Kidney (tissue), 14 donors: ENCODE results near the gene S100A3. TPM values are rescaled to one million over a fixed set of nuclear protein-coding genes. Genes with fewer than 3 reads are reported as not detected.

Experiments
- DNase-seq, 5 donors: peaks; one replicate each; pipeline ENCODE4 v3.0.0-alpha.2; 2013 to 2020
- FAIRE-seq: peaks from 2 replicates; lab custom pipeline; 2012; peaks lifted over from hg19 to GRCh38; lab: Jason Lieb, UNC
- H3K27ac ChIP-seq, 2 donors: one replicate each; pipeline ENCODE4 v1.7.0; 2013; ENCODE audit warnings: low read depth in 2 of 2, low read length in 2 of 2, inconsistent platforms in 1 of 2
- H3K27me3 ChIP-seq: one replicate; pipeline ENCODE4 v1.7.1; 2013; ENCODE audit warnings: low read length, inconsistent platforms; ENCODE audit not compliant: control insufficient read depth, insufficient read depth
- H3K36me3 ChIP-seq, 3 donors: one replicate each; pipeline versions ENCODE4 v1.7.0 to v1.7.1; 2013; ENCODE audit warnings: low read length in 3 of 3, control low read depth in 1 of 3, inconsistent platforms in 1 of 3; ENCODE audit not compliant: insufficient read depth in 3 of 3, control insufficient read depth in 2 of 3
- H3K4me1 ChIP-seq, 3 donors: one replicate each; pipeline versions ENCODE4 v1.7.0 to v1.7.1; 2013; ENCODE audit warnings: low read length in 3 of 3, inconsistent platforms in 1 of 3, low read depth in 1 of 3; ENCODE audit not compliant: control insufficient read depth in 2 of 3, insufficient read depth in 2 of 3
- H3K4me3 ChIP-seq, 3 donors: one replicate each; pipeline versions ENCODE4 v1.7.0 to v1.8.1; 2013; ENCODE audit warnings: low read length in 3 of 3, control low read depth in 1 of 3, inconsistent platforms in 1 of 3
- H3K9ac ChIP-seq, 3 donors: one replicate each; pipeline versions ENCODE4 v1.7.0 to v1.7.1; 2013; ENCODE audit warnings: low read length in 3 of 3, control low read depth in 1 of 3, inconsistent platforms in 1 of 3
- H3K9me3 ChIP-seq, 3 donors: one replicate each; pipeline versions ENCODE4 v1.7.0 to v1.7.1; 2013; ENCODE audit warnings: low read length in 3 of 3, control low read depth in 1 of 3, inconsistent platforms in 1 of 3; ENCODE audit not compliant: control insufficient read depth in 2 of 3, insufficient read depth in 1 of 3
- intact Hi-C: fragments of 100-400 bp; cut with DNase I; formaldehyde crosslinking; loops from one replicate; pipeline ENCODE4 v1.11.1; 2022
- polyA plus RNA-seq: library from polyadenylated mRNA; stranded (reverse); fragments of 350-450 nt; fragmentation: Illumina TruSeq; extraction: RNeasy Lipid Tissue Mini Kit (QIAGEN cat#74804); gene quantifications from one replicate; pipeline ENCODE4 v1.2.3, GENCODE V29; 2014; ENCODE audit warnings: low read depth, low replicate concordance; ENCODE audit not compliant: insufficient read depth
- total RNA-seq: library from RNA; stranded (reverse); fragmentation: NEBNext Ultra II Directional; extraction: Animal tissue kit (Norgen Biotek cat#: 25700); gene quantifications from one replicate; pipeline ENCODE4 v1.2.1, GENCODE V29; 2021
- TF ChIP-seq, protein P1 (sequence below): IDR thresholded peaks from 3 replicates; pipeline ENCODE4 v1.5.1; 2012; ENCODE audit warnings: mild to moderate bottlenecking, moderate library complexity, borderline replicate concordance; ENCODE audit not compliant: insufficient read depth; ENCODE audit errors: extremely low read depth
- donor health status: control.
- donor health status: control.
- donor health status: control.
- donor health status: control.
- donor health status: control.
- donor health status: DM: yes; HTN: yes; CAD: no.
- donor health status: Normal renal cell carcinoma (clear cell type).

S100A3 gene
- total and polyA plus RNA-seq, 2 donors from 2014 or later = 2.5 to 8.4 TPM

DNA sequence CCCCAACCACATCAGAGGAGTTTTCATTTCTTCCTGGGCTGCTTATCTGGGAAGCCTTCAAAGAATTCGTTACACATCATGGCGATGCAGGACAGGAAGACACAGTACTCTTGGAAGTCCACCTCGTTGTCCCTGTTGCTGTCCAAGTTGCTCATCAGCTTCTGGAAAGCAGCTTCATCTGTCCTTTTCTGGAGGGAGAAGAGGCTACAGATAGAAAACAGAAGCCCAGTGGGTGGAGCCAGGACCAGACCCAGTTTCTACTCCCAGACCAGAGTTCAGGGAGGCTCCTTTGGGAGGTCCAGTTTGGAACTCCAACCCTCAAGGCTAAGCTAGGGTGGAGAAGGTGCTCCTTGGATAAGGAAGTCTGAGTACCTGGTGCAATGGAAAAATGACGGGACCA, 5.3 kb downstream of the S100A3 start:
- TF ChIP-seq, protein P1, sequence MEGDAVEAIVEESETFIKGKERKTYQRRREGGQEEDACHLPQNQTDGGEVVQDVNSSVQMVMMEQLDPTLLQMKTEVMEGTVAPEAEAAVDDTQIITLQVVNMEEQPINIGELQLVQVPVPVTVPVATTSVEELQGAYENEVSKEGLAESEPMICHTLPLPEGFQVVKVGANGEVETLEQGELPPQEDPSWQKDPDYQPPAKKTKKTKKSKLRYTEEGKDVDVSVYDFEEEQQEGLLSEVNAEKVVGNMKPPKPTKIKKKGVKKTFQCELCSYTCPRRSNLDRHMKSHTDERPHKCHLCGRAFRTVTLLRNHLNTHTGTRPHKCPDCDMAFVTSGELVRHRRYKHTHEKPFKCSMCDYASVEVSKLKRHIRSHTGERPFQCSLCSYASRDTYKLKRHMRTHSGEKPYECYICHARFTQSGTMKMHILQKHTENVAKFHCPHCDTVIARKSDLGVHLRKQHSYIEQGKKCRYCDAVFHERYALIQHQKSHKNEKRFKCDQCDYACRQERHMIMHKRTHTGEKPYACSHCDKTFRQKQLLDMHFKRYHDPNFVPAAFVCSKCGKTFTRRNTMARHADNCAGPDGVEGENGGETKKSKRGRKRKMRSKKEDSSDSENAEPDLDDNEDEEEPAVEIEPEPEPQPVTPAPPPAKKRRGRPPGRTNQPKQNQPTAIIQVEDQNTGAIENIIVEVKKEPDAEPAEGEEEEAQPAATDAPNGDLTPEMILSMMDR = no peak
- DNase-seq = peak in 2 of 5 donors; percentile 16 to 23
- intact Hi-C loops = no loop called here
- H3K27me3 ChIP-seq = no peaks in the 10 kb centered on the region
- no peaks in the 10 kb centered on the region for H3K36me3 ChIP-seq
- H3K4me3 ChIP-seq = no peak overlapping the region
- H3K9me3 ChIP-seq = no peaks in the 10 kb centered on the region
- no peak for FAIRE-seq
- peaks cover 5 to 36% (median 23%) of the 10 kb centered on the region in 3 donors for H3K4me1 ChIP-seq
- peak overlapping the region; percentile 42 to 45 for H3K27ac ChIP-seq
- H3K9ac ChIP-seq = no peak overlapping the region

DNA sequence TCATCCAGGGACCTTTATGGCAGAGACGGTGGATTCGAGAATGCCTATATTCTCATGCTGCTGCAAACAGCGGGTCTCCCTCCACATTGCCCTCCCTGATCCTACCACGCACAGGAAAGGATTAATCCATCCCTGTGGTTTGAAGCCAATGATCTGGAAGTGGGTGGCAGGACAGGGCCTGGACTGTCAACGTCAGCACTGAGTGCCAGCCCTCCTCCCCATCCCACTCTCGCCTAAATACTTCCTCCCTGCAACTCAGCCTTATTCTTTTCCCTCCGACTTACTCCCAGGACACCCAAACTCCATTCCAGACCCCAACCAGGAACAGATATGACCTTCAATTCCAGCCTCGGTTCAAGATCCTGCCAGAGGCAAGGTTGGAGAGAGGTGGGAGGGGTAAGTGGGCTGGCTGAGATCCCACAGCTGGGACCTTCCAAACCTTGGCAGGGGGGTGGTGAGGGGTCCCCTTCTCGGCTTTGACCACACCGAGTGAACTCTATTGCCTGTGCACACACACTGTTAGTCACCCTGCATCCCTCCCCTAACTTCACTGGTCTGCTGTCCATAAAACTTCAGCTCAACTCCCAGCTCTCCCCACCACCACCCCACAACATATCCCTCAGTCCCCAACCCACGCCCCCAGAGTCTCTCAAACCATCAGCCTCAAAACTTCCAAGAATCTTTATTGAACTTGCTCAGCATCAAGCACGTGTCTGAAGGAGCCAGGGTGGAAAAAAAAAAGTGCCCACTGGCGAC, 5.9 kb downstream of the S100A3 start:
- DNase-seq (peak in 2 of 5 donors; percentile 29 to 60), FAIRE-seq (no peak)
- Histone ChIP-seq H3K9me3 (no peaks in the 10 kb centered on the region), H3K27me3 (no peaks in the 10 kb centered on the region), H3K9ac (no peak overlapping the region), H3K4me1 (peaks cover 5 to 37% (median 23%) of the 10 kb centered on the region in 3 donors), H3K4me3 (no peak overlapping the region), H3K27ac (peak overlapping the region; percentile 42 to 45), H3K36me3 (no peaks in the 10 kb centered on the region)
- TF ChIP-seq, protein P1 = no peak
- intact Hi-C loops = no loop called here

DNA sequence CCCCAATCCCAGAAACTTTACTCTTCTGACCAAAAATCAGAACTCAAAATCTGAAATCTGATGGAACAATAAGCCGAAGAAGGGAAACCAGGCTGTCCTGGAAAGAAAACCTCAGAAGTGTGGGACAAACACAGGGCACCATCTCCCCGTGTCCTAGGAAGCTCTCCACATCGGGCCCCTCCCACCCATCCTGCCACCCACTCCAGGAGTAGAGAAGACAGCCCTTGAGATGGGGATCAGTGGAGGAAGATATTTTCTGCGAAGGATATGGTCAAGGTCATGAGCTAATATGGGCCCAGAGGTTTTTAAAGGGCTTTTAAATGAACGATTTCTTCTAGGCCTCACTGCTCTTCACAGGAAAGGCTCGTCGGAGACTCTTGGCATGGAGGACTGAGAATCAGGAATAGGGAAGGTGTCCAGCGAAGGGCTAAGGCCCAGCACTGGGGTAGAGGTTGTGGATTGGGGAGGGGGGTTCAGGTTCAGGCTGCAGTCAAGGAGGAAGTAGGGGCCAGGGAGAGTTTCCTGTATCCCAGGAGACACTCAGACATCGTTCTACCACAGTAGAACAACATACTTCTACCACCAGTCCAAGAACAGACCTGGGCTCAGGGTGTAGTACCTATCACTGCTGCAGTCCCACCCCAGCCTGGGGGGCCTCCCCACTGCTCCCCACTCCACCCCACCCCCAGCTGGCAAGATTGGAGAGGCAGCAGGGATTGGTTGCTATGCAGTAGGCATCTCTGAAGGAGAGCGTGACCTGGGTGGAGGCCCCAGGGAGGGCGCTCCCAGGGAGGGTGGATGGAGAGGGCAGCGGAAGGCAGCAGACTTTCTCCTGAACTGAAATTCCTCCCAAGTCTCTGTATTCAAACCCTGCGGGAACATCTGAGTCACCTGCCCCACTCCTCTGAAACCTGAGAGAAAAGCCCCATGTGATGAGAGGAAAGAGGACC, 7.1 kb downstream of the S100A3 start:
- Histone ChIP-seq H3K9ac (peak overlapping the region in 1 of 3 donors; percentile 47), H3K27me3 (no peaks in the 10 kb centered on the region), H3K27ac (peak overlapping the region; percentile 20 to 45), H3K4me1 (peaks cover 5 to 33% (median 19%) of the 10 kb centered on the region in 3 donors), H3K4me3 (no peak overlapping the region), H3K36me3 (no peaks in the 10 kb centered on the region), H3K9me3 (no peaks in the 10 kb centered on the region)
- TF ChIP-seq, protein P1 = no peak
- intact Hi-C loops = no loop called here
- DNase-seq (peak in 1 of 5 donors; percentile 52), FAIRE-seq (no peak)
